Frontal cortex (tissue), 4 donors: Measurements from ENCODE around the gene CDYL. TPM values are rescaled to one million over a fixed set of nuclear protein-coding genes. Genes with fewer than 3 reads are reported as not detected.

ENCODE experiments used
- DNase-seq, 2 donors: peaks; one replicate each; pipeline ENCODE4 v3.0.0; 2012; ENCODE audit warnings: low spot score in 2 of 2
- FAIRE-seq: peaks from 2 replicates; lab custom pipeline; 2012; peaks lifted over from hg19 to GRCh38; lab: Jason Lieb, UNC
- total RNA-seq: library from RNA; depleted of rRNA; stranded (reverse); fragments of >200 nt; gene quantifications from one replicate; pipeline ENCODE4 v1.2.3, GENCODE V29; 2014
- donor health status: control.
- donor health status: control.
- donor health status: control.

The CDYL gene
- total RNA-seq, 1 donor from 2014 or later, result 24.1 TPM

- DNase-seq (no peak), FAIRE-seq (no peak)
These were observed 3.0 kb upstream of the CDYL start for GRCh38 chr6:4773181-4773580.

DNA sequence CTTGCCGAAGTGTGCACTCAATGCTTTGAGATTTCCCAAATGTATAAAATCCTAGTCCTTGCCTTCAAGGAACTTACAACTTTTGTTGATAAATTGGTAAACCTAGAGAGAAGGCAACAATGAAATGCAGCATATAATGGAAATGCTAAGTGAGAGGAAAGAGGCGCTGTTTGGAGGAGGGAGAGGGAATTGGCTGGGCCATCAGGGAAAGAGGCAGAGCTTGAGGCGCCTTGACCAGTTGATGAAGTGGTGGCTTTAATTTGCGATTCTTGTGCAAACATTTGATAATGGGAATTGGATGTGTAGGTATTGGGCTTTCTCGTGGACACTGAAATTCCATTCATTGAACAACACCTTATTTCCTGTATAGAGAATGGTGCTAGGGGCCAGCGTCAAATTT is 1.9 kb upstream of the CDYL start:
- no peak for DNase-seq
- FAIRE-seq, result no peak

- FAIRE-seq, result no peak
- no peak for DNase-seq
These were observed 1.3 kb upstream of the CDYL start for GRCh38 chr6:4774715-4775493.

GRCh38 chr6:4775494-4776130 is 592 bp upstream of the CDYL start:
- DNase-seq (peak; percentile 74 to 83), FAIRE-seq (no peak)

GRCh38 chr6:4776493-4777393 is 539 bp downstream of the CDYL start:
- FAIRE-seq, result no peak
- DNase-seq, result peak; percentile 31 to 57

DNA sequence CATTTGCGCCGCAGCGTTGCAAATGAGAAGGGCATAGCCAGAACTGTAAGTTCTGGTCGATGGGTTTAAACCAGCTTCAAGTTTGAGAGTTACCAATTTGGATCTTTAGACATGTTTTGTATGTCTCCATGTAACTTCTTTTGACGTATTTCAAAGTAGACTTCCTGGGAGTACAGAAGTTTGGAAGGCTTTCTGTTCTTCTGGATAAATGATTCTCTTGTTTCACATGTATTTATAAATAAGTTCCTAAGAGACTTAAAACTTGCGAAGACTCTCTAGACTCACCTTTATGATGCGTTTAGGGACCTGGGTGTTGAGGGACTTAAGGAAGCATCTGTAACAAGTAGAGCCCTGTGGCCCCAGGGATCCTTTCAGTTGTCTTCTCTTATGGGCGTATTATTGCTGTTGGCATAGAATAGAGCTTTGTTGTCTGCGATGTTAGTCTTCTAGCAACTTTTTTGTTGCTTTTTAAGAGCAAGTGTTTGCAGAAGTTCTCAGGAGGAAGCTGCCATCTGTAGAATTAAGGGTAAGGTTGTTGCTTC is 1.3 kb downstream of the CDYL start:
- FAIRE-seq (no peak), DNase-seq (no peak)

DNA sequence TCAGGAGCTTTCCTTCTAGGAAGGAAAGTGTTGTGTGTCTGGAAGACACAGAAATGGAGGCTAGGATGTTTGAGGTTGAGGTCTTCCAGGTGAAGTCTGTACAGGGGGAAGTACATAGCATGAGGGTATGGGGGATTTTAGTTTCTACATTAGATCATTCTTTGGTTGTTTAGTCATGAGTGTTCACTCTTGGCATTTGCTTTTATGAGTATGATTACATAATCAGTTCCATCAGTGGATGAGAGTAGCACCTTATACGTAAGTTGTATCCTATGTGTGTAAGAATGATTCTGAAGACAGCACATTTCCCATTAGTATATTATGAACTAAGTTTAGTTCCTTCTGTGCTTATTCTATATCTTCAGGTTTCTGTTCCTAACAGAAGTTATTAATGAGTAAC is 1.9 kb downstream of the CDYL start:
- FAIRE-seq (no peak), DNase-seq (no peak)

- FAIRE-seq, result no peak
- no peak for DNase-seq
These were observed 4.2 kb downstream of the CDYL start for GRCh38 chr6:4780360-4780812.

GRCh38 chr6:4781426-4781825 is 5.2 kb downstream of the CDYL start:
- FAIRE-seq (no peak), DNase-seq (no peak)

GRCh38 chr6:4781967-4782575 is 5.9 kb downstream of the CDYL start:
- no peak for DNase-seq
- FAIRE-seq, result no peak

DNA sequence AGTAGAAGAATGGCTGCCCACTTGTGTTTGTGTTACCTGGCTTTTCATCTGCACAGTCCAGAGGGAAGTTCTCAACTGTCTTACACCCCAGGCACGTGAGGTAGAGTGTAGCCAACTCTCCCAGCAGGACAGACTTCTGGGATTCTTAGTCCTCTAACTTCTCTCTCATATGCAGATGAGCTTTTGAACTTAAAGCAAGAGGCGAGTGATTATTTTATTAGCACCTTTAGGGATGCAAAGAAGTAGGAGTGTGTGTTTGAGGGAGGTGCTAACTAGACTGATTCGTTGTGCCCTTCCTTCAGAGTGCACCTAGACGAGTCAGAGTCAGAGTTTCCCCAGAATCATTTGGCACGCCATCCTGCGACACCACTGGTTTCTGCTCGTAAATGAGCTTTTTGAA is 10.8 kb downstream of the CDYL start:
- FAIRE-seq, result no peak
- DNase-seq, result no peak

DNA sequence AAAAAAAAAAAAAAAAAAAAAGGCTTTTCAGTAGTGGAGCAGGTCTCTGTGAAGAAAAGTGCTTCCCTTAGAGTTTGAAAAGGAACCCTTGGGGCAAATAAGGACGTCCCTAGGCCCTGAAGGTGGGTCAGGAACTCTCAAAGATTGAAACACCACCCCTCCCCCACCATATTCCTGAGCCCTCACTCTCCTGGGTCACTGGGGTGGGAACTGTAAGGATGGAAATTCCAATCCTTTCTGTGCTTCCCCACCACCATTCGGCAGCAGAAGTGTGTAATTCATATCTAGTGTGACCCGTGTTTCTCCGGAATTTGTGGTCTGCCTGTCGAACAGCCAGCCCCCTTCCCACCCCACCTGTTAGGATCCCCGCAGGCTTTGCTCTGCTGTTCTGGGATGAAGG is 12.3 kb downstream of the CDYL start:
- DNase-seq (no peak), FAIRE-seq (no peak)

GRCh38 chr6:4788953-4789584 is 12.9 kb downstream of the CDYL start:
- no peak for DNase-seq

DNA sequence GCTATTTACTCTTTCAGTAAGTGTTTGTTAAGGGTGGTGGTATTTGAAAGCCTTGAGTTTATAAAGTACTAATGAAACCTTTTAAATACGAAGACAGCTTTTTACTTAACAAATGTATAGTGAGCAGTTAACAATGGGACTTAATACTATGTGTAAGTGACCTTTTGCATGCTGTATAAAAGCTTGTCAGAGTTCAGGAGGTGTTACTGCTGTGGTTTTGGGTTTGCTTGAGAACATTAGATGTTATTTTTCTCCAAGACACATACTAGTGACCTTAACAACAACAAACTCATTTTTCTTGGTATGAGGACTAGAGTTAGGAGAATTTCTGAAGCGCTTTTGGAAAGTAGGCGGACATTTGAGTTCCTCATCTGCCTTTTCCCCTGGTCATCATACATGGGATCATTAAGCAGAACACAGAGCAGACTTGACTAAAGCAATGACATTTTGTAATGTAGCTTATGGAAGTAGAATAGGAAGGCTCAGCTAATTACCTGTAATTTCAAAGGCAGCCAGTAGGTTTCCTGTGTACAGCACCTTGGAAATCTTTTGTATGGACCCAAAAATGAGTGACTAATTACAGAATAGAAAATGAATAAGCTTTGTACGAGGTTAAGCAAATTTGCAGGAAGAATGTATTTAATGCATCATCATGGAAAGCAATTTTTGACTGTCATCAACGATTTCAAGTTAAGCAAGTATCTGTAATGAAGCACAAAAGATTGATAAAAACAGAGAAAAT is 14.1 kb downstream of the CDYL start:
- DNase-seq (no peak), FAIRE-seq (no peak)

More at GRCh38 chr6:4788953-4789584, 12.9 kb downstream of the CDYL start:
- FAIRE-seq, result no peak

DNA sequence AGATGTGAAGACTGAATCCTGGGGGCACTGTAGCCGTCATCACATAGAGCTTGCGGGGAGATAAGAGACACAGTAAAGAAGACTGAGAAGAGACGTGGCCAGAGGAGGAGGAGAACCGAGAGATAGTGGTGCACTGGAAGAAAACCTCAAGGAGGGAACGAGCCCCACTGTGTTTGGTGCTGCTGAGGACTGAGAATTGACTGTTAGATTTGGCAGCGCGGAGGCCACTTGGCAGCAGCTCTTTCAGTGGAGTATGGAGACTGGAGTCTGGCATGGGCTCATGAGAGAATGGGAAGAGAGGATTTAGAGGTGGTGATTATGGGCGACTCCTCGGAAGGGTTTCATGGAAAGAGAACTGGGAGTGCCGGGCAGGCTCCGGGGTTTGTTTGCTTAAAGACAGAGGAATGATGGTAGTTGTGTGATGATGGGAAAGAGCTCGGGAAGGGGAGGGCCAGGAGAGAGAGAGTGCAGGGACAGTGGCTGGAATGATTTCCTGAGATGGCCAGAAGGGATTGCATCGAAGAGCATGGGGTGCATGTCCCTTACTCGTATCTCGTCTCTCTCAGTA is 18.0 kb downstream of the CDYL start:
- FAIRE-seq (no peak), DNase-seq (no peak)

GRCh38 chr6:4797587-4797986 is 21.4 kb downstream of the CDYL start:
- FAIRE-seq (no peak), DNase-seq (no peak)

DNA sequence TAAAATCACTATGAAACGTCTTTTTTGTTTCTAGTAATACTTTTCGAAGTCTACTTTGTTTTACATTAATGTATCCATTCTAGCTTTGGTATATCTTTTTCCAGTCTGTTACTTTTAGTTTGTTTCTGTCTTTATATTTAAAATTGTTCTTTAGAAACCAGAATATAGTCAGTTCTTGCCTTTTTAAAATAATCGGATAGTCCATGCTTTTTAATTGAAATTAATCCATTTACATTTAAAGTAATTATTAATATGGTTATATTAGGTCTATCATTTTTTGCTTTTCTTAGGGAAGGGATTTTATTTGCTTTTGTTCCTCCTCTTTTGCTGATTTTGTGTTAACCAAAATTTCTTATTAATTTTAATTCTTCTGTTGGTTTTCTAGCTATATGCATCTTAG is 23.7 kb downstream of the CDYL start:
- FAIRE-seq (peak; percentile 54), DNase-seq (no peak)

DNA sequence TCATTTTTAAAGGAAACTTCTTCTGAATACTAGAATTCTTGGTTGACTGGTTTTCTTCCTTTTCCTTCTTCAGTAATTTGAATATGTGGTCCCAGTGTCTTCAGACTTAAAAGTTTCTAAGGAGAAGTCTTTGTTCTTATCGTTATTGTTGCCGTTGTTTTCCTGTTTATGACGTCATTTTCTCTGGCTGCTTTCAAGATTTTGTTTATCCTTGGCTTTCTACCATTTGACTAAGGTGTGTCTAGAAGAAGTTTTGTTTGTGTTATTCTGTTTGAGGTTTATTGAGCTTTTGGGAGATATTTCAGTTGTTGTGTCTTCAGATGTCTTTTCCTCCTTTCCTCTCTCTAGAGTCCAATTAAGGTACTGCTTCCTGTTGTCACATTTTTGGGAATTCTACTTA is 24.5 kb downstream of the CDYL start:
- FAIRE-seq (no peak), DNase-seq (no peak)
